HEK293T (cell line): ENCODE data around the gene DOCK3.
"Not testable (repeated sequence)": the region's sequence is repeated elsewhere in the genome, so short reads cannot be mapped to it uniquely, and the experiment has no call there.

Experiments
- CTCF ChIA-PET: fragments of 350-600 bp; formaldehyde crosslinking; extraction: SDS; loops from one replicate; lab custom pipeline; 2021; ENCODE audit warnings: antibody characterized with exemption, inconsistent platforms; lab: Yijun Ruan, JAX
- POLR2A ChIA-PET: fragments of 350-600 bp; formaldehyde crosslinking; extraction: SDS; loops from one replicate; lab custom pipeline; 2020; ENCODE audit warnings: antibody characterized with exemption, inconsistent platforms; lab: Yijun Ruan, JAX
- DNase-seq: peaks from one replicate; pipeline ENCODE4 v3.0.0; 2012; ENCODE audit warnings: mixed read lengths; ENCODE audit errors: extremely low spot score
- ARNT ChIP-seq: fragments of 450-650 bp; IDR thresholded peaks from 2 replicates; pipeline ENCODE4 v1.6.1; 2017; ENCODE audit warnings: mild to moderate bottlenecking
- BHLHE40 ChIP-seq: fragments of 450-650 bp; IDR thresholded peaks from 2 replicates; pipeline ENCODE4 v1.6.1; 2016; ENCODE audit warnings: mild to moderate bottlenecking, moderate library complexity, borderline replicate concordance
- CTBP1 ChIP-seq: fragments of 450-650 bp; IDR thresholded peaks from 2 replicates; pipeline ENCODE4 v1.6.1; 2016; ENCODE audit warnings: borderline replicate concordance
- ELF4 ChIP-seq: fragments of 450-650 bp; IDR thresholded peaks from 2 replicates; pipeline ENCODE4 v1.6.1; 2017; ENCODE audit warnings: antibody characterized with exemption
- FOXA1 ChIP-seq: fragments of 450-650 bp; IDR thresholded peaks from 2 replicates; pipeline ENCODE4 v1.6.1; 2016; ENCODE audit warnings: mild to moderate bottlenecking
- FOXK2 ChIP-seq: fragments of 450-650 bp; IDR thresholded peaks from 2 replicates; pipeline ENCODE4 v1.6.1; 2016; ENCODE audit warnings: mild to moderate bottlenecking
- FOXM1 ChIP-seq: fragments of 450-650 bp; IDR thresholded peaks from 2 replicates; pipeline ENCODE4 v1.6.1; 2017; ENCODE audit warnings: mild to moderate bottlenecking, borderline replicate concordance
- HDGF ChIP-seq: fragments of 450-650 bp; IDR thresholded peaks from 2 replicates; pipeline ENCODE4 v1.6.1; 2017; ENCODE audit warnings: antibody characterized with exemption, borderline replicate concordance
- L3MBTL2 ChIP-seq: fragments of 450-650 bp; conservative IDR thresholded peaks from 2 replicates; pipeline ENCODE4 v1.6.1; 2016; ENCODE audit warnings: mild to moderate bottlenecking
- LEF1 ChIP-seq: fragments of 450-650 bp; IDR thresholded peaks from 2 replicates; pipeline ENCODE4 v1.6.1; 2017; ENCODE audit warnings: mild to moderate bottlenecking, borderline replicate concordance
- NFRKB ChIP-seq: fragments of 450-650 bp; IDR thresholded peaks from 2 replicates; pipeline ENCODE4 v1.6.1; 2016; ENCODE audit warnings: mild to moderate bottlenecking, moderate library complexity
- PKNOX1 ChIP-seq: fragments of 450-650 bp; IDR thresholded peaks from 2 replicates; pipeline ENCODE4 v1.6.1; 2016
- SP1 ChIP-seq: fragments of 450-650 bp; IDR thresholded peaks from 2 replicates; pipeline ENCODE4 v1.6.1; 2017
- SUZ12 ChIP-seq: fragments of 450-650 bp; IDR thresholded peaks from 2 replicates; pipeline ENCODE4 v1.6.1; 2016; ENCODE audit warnings: mild to moderate bottlenecking
- TARDBP ChIP-seq: fragments of 450-650 bp; IDR thresholded peaks from 2 replicates; pipeline ENCODE4 v1.6.1; 2016
- ZNF384 ChIP-seq: fragments of 450-650 bp; IDR thresholded peaks from 2 replicates; pipeline ENCODE4 v1.6.1; 2016

Gene DOCK3

GRCh38 chr3:51360806-51361205 lies 686.1 kb downstream of the DOCK3 start:
- CTCF ChIA-PET, result no interaction called here
- POLR2A ChIA-PET, result no interaction called here
- TF ChIP-seq ZNF384 (no peak), BHLHE40 (no peak), ELF4 (no peak), HDGF (no peak), TARDBP (no peak), LEF1 (no peak), FOXA1 (no peak)
- DNase-seq, result no peak

GRCh38 chr3:51361746-51362145 lies 687.0 kb downstream of the DOCK3 start:
- CTCF ChIA-PET, result no interaction called here

GRCh38 chr3:51362476-51362875 lies 687.7 kb downstream of the DOCK3 start:
- ChIA-PET CTCF (no interaction called here), POLR2A (no interaction called here)
- DNase-seq, result no peak
- TF ChIP-seq PKNOX1, result no peak
- no peak for TF ChIP-seq LEF1
- no peak for TF ChIP-seq L3MBTL2
- no peak for TF ChIP-seq ZNF384
- TF ChIP-seq CTBP1, result no peak
- TF ChIP-seq SUZ12, result no peak
- no peak for TF ChIP-seq FOXK2
- no peak for TF ChIP-seq SP1
- no peak for TF ChIP-seq TARDBP
- no peak for TF ChIP-seq ARNT
- no peak for TF ChIP-seq HDGF
- TF ChIP-seq ELF4, result no peak
- TF ChIP-seq NFRKB, result no peak
- no peak for TF ChIP-seq FOXA1
- no peak for TF ChIP-seq FOXM1

More at GRCh38 chr3:51361746-51362145, 687.0 kb downstream of the DOCK3 start:
- no peak for DNase-seq
- POLR2A ChIA-PET, result no interaction called here
- TF ChIP-seq SUZ12 (no peak), L3MBTL2 (no peak), FOXA1 (no peak), TARDBP (no peak), FOXK2 (no peak), SP1 (no peak), FOXM1 (no peak), CTBP1 (no peak), ZNF384 (no peak), BHLHE40 (no peak), PKNOX1 (no peak), NFRKB (no peak)

- DNase-seq, POLR2A ChIA-PET, CTCF ChIA-PET: not testable (repeated sequence)
These were observed 693.5 kb downstream of the DOCK3 start for GRCh38 chr3:51368276-51368675.

GRCh38 chr3:51371943-51372557 lies 697.3 kb downstream of the DOCK3 start:
- ChIA-PET POLR2A (interaction anchor here (1.0 to 1.1 kb wide), 2 partner anchors 272 to 755 kb away, joined by 3 read pairs; partner anchors contain the start of gene MAPKAPK3), CTCF (interaction anchor here (0.6 to 1.3 kb wide), 9 partner anchors 12 to 756 kb away, joined by 3 to 10 read pairs (median 3); partner anchors contain the start of genes MANF and MAPKAPK3)
- TF ChIP-seq NFRKB, result no peak
- no peak for TF ChIP-seq TARDBP
- no peak for TF ChIP-seq PKNOX1
- no peak for TF ChIP-seq L3MBTL2
- no peak for TF ChIP-seq FOXM1
- no peak for TF ChIP-seq LEF1
- TF ChIP-seq SP1, result no peak
- no peak for TF ChIP-seq CTBP1
- no peak for TF ChIP-seq ELF4
- no peak for TF ChIP-seq SUZ12
- no peak for TF ChIP-seq ZNF384
- TF ChIP-seq ARNT, result no peak
- TF ChIP-seq BHLHE40, result no peak
- DNase-seq, result peak; percentile 56

GRCh38 chr3:51373658-51374421 lies 699.1 kb downstream of the DOCK3 start:
- ChIA-PET POLR2A (no interaction called here), CTCF (no interaction called here)
- TF ChIP-seq PKNOX1, result no peak
- no peak for TF ChIP-seq HDGF
- no peak for TF ChIP-seq SUZ12
- no peak for TF ChIP-seq CTBP1
- no peak for TF ChIP-seq TARDBP
- TF ChIP-seq ELF4, result no peak
- no peak for TF ChIP-seq ZNF384
- no peak for TF ChIP-seq FOXA1
- no peak for TF ChIP-seq FOXK2
- TF ChIP-seq ARNT, result no peak
- TF ChIP-seq LEF1, result no peak
- TF ChIP-seq FOXM1, result no peak
- TF ChIP-seq NFRKB, result no peak
- TF ChIP-seq BHLHE40, result no peak
- no peak for DNase-seq
